Stimulated activated CD8-positive, alpha-beta memory T cell treated with anti-CD3 and anti-CD28 coated beads, Interleukin-15, amount 100 ng/mL, for 48 hours (primary cell): ENCODE measurements around the gene COPS4.
"Not testable (repeated sequence)": the region's sequence is repeated elsewhere in the genome, so short reads cannot be mapped to it uniquely, and the experiment has no call there.

ENCODE experiments used
- DNase-seq, 2 donors: peaks; one replicate each; pipeline ENCODE4 v3.0.0-alpha.2; 2020; ENCODE audit warnings: low read depth in 2 of 2

The COPS4 gene

GRCh38 chr4:83034630-83035494 lies at the start of gene COPS4:
COPS4 (plus strand) TSS chr4:83035183; CDS start chr4:83035225, 42 bp downstream.
- peak; percentile 93 to 94 for DNase-seq

- DNase-seq: not testable (repeated sequence)
Observed at GRCh38 chr4:82987519-82987918, 47.5 kb upstream of the COPS4 start.

- no peak for DNase-seq
Observed at GRCh38 chr4:82988323-82988832, 46.6 kb upstream of the COPS4 start.

GRCh38 chr4:82989575-82990429 lies 45.2 kb upstream of the COPS4 start:
- no peak for DNase-seq

- no peak for DNase-seq
Observed at GRCh38 chr4:82994834-82995233, 40.1 kb upstream of the COPS4 start.

- DNase-seq: no peak
Observed at GRCh38 chr4:82998898-82999297, 36.1 kb upstream of the COPS4 start.

- no peak for DNase-seq
Observed at GRCh38 chr4:83002329-83002728, 32.7 kb upstream of the COPS4 start.

GRCh38 chr4:83003044-83003791 lies 31.8 kb upstream of the COPS4 start:
- not testable (repeated sequence) for DNase-seq

- no peak for DNase-seq
Observed at GRCh38 chr4:83009529-83009928, 25.5 kb upstream of the COPS4 start.

- no peak for DNase-seq
Observed at GRCh38 chr4:83010111-83010521, 24.9 kb upstream of the COPS4 start.

- DNase-seq: peak; percentile 74 to 75
Observed at GRCh38 chr4:83010522-83011318, 24.3 kb upstream of the COPS4 start, which contains the start of gene LIN54. LIN54 (minus strand) TSS chr4:83010823; CDS start chr4:82984844, 25,979 bp downstream.

- no peak for DNase-seq
Observed at GRCh38 chr4:83011689-83012199, 23.2 kb upstream of the COPS4 start.

- DNase-seq: no peak
Observed at GRCh38 chr4:83012200-83012686, 22.7 kb upstream of the COPS4 start.

- DNase-seq: peak; percentile 95
Observed at GRCh38 chr4:83012687-83013419, 22.1 kb upstream of the COPS4 start.

GRCh38 chr4:83013420-83013867 lies 21.5 kb upstream of the COPS4 start:
- DNase-seq: no peak

GRCh38 chr4:83013902-83014301 lies 21.1 kb upstream of the COPS4 start:
- DNase-seq: no peak

- no peak for DNase-seq
Observed at GRCh38 chr4:83019794-83020494, 15.0 kb upstream of the COPS4 start.

GRCh38 chr4:83022724-83023450 lies 12.1 kb upstream of the COPS4 start:
- DNase-seq: no peak
